ENCODE results near the gene APBB2.
"Not testable (repeated sequence)": the region's sequence is repeated elsewhere in the genome, so short reads cannot be mapped to it uniquely, and the experiment has no call there.

APBB2 gene

DNA sequence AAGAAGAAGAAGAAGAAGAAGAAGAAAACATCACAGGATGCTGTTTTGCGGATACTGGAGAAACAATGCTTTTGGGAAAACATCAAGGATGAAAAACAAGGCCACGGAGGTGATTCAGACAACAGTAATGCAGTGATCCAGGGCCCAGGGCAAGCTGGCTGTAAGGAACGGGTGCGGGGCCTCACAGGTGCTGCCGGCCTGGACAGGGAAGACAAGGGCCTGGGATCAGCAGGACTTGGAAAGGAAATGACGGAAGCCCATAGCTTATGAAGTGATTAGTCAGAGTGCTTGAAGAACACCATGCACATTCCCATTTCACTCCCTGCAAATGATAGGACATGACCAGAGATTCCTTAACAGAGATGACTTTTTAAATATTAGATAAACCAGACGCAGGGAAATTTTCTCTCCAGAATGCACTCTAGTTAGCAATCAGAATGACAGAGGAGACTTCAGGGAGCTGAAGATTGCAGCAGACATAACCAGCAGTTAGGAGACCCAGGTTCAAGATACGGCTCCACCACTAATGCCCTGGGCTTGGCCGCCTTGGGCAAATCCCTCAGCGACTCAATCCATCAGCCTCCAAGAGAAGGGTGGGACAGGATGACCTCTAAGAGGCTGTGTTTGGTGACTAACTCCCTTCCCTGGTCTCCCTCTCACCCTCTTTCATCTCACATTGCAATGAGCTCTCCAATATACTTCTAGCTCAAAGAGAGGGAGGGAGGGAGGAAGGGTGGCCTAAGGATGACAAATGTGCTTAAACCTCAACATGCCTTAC, 54.1 kb downstream of the APBB2 start:
- DNase-seq (ENCODE audit: insufficient read length, low spot score): no peak
- FAIRE-seq: no peak

DNA sequence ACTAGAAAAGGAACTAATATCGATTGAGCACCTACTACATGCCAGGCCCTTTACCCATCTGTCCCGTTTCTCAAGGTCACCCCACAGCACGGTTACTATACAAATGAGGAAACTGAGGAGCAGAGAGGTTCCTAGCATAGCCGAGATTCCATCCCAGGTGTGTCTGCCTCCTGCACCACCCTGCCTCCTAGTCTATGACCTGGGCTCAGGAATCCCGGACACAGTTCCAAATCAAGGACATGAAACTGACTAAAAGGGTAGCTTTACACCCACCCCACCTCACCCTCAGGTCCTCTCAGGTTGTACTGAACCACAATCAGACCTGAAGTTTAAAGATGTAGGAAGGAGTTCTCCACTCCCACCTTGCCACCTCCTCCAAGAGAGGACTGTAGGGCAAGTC, 55.6 kb downstream of the APBB2 start:
- no peak for FAIRE-seq
- no peak for DNase-seq (ENCODE audit: insufficient read length, low spot score)

DNA sequence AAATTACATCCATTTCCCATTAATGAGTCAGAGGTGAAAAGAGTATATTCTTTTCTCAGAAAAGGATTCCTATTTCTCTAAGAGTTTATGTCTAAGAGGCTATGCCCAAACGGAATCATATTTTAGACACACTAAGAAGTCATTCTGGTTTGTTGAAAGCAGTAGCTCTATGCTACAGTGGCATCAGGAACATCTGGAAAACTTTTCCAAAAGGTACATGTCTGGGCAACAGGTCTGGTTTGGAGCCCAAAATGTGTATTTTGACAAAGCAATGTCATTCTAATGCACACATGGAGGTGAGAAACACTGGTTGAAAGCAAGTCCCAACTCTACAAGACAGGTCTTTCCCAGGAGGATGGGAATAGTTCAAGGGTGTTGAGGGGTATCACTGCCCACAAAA, 56.1 kb downstream of the APBB2 start:
- DNase-seq (ENCODE audit: insufficient read length, low spot score) (no peak), FAIRE-seq (no peak)

DNA sequence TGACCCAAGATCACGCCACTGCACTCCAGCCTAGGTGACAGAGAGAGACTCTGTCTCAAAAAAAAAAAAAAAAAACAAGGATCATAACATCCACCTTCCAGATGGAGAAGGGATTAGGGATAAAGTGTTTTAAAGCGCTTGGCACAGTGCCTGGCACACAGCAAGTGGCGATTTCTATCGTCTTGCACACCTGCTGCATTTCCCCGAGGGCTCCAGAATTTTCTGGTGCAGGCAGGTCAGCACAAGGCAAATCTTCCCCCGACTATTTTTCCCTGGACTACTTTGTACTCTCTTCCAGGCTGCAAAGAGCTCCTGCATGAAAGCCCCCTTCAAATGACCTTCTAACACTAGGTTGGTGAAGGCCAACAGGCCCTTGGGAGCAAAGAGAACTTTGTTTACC, 57.3 kb downstream of the APBB2 start:
- FAIRE-seq: no peak
- DNase-seq (ENCODE audit: insufficient read length, low spot score): no peak

DNA sequence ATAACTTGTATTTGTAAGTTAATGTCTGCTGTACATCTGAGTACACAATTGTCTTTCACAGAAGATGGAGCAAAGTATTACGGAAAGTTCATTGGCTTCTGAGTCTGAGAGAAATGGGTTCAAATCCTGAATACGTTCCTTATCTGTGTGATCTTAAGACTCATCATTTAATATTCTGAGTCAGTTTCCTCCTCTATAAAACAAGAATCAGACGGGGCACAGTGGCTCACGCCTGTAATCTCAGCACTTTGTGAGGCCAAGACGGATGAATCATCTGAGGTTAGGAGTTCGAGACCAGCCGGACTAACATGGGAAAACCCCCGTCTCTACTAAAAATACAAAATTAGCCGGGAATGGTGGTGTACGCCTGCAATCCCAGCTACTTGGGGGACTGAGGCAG, 57.8 kb downstream of the APBB2 start:
- DNase-seq (ENCODE audit: insufficient read length, low spot score) (no peak), FAIRE-seq (no peak)

DNA sequence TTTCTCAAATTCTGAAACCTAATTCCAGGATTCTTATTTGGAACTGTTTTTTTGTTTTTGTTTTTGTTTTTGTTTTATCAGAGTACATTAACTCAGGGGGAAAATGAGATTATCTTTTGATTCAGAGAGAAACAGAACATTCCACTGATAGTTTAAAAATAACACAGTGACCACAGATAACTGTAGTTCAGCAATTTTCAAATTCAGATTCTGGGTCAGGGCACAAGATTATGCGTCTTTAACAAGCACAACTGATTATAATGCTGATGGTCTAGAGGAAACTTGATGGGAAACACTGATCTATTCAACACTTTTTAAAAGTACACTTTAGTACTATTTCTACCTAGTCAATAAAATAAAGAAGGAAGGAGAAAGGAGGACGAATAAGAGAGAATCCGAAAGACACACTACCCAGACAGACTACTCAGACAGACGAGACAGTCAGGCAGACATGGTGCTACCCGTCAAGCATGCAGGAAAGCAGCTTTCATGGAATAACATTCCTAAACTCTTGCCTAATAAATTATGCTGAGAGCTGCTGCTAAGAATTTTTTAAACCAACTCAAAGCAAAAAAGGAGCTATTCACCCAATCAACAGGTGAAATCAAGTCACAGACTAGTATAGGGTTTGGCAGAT, 59.0 kb downstream of the APBB2 start:
- no peak for FAIRE-seq
- DNase-seq (ENCODE audit: insufficient read length, low spot score): no peak

DNA sequence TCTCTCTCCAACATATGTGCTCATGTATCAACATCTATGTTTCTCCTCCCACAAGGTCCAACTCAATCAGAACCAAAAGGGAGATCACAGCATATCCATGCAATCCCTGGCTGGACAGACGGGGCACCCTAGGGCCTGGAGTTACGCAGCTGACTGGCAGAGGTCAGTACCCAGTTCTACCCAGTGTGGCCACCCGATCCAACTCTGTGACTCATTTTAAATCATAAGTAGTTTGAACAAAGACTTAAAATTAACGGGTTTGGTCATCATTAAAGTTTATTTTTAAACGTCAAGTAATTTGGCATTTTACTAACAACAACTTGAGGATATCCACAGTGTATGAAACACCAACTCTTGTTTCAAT, 59.5 kb downstream of the APBB2 start:
- FAIRE-seq: no peak
- no peak for DNase-seq (ENCODE audit: insufficient read length, low spot score)

DNA sequence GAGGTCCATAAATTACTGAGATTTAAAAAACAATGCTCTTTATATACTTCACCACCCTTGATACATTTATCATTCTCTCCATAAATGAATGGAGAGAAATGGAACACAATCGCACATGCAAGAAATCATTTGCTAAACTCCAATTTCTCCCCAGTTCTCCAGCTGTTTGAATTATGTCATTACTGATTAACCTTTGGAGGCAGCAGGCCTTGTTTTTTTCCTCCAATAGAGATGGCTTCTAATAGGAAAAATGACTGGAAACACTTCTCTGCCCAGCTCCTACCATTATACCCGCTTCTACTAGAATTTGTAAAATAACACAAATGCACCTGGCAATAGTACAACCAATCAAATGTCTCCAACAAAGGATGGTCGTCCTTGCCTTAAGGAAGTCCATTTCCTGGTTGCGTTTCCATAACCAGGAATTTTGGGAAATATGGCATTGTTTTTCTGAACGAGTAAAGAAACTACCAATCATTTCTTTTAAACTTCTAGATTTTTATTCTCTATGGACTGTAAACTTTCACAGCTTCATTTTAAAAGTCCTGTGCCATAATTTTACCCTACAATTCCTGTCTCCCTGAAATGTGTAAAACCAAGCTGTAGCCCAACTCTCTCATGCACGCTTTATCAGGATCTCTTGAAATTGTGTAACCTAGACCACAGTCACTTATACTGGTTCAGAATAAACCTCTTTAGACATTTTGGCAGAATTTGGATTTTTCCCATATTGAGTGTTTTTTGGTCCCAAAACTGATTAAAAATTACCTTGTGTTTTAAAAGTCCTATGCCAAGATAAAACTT, 60.1 kb downstream of the APBB2 start:
- no peak for DNase-seq (ENCODE audit: insufficient read length, low spot score)
- FAIRE-seq: no peak

DNA sequence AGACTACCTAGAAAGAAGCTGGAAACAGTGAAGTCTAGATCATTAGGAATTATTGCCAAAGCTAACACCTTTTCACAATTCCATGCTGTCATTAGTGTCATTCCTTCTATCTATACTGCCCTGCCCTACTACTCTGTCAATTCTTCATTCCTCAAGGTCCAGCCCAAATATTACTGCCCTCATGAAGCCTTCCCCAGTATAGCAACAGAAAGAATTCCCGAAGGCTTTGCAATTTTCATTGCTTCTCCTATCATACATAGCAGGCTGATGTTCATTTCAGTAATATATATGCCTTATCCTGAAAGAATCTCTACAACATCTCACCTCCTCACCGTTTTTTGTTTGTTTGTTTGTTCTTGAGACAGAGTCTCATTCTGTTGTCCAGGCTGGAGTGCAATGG, 63.9 kb downstream of the APBB2 start:
- no peak for FAIRE-seq
- no peak for DNase-seq (ENCODE audit: insufficient read length, low spot score)

DNA sequence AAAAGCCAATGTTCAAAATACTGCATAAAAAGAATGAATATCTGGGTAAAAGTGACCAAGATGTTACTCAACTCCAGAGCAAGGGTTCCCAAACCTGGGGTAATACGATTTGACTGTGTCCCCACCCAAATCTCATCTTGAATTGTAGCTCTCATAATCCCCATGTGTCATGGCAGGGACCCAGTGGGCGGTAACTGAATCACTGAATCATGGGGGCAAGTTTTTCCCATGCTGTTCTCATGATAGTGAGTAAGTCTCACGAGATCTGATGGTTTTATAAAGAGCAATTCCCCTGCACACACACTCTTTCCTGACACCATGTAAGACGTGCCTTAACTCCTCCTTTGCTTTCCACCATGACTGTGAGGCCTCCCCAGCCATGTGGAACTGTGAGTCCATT, 64.8 kb downstream of the APBB2 start:
- FAIRE-seq; DNase-seq (ENCODE audit: insufficient read length, low spot score): not testable (repeated sequence)

DNA sequence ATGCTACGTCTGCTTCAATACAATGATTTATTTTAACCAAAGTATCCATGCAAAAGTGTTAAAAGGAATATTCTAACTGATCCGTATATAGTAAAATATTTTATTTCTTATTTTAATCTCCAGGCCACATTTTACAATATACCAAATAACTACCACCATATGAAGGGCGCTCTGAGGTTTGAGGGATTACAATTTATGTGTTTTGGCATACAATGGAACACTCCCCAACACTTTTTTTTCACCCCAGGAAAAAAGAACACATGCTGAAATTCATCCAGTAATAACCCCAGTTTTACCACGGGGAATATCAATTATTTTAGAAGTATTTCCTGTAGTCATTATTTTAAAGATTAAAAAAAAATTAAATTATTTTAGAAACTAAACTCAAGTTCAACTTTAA, 65.4 kb downstream of the APBB2 start:
- FAIRE-seq (no peak), DNase-seq (ENCODE audit: insufficient read length, low spot score) (no peak)

DNA sequence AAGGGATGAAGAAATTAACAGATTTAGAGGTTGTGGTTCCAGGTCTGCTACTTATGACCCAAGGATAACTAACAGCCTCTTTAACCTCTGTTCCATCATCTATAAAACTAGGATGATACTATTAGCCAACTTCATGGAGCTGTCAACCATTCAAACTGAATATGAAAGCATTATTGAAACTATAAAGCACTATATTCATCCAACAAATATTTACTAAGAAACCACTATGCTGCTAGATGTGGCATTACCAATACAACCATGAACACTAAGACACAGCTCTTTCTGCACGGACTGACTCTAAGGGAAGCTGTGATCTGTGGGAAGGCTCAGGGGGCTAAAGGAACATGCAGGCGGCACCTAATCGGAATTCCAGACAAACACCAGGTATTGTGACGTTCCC, 66.0 kb downstream of the APBB2 start:
- FAIRE-seq: no peak
- no peak for DNase-seq (ENCODE audit: insufficient read length, low spot score)

DNA sequence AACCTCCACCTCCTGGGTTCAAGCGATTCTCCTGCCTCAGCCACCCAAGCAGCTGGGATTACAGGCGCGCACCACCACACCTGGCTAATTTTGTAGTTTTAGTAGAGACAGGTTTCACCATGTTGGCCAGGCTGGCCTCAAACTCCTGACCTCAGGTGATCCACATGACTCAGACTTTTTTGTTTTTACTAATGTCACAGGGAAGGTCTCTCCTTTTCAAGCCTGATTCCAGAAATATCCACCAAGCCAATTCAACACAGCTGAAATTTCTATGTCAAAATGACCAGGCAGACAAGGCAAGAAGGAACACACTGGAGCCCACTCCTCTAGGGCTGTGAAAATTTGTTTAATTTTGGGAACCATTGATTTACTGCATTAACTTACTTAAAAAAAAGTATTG, 66.8 kb downstream of the APBB2 start:
- not testable (repeated sequence) for FAIRE-seq

DNA sequence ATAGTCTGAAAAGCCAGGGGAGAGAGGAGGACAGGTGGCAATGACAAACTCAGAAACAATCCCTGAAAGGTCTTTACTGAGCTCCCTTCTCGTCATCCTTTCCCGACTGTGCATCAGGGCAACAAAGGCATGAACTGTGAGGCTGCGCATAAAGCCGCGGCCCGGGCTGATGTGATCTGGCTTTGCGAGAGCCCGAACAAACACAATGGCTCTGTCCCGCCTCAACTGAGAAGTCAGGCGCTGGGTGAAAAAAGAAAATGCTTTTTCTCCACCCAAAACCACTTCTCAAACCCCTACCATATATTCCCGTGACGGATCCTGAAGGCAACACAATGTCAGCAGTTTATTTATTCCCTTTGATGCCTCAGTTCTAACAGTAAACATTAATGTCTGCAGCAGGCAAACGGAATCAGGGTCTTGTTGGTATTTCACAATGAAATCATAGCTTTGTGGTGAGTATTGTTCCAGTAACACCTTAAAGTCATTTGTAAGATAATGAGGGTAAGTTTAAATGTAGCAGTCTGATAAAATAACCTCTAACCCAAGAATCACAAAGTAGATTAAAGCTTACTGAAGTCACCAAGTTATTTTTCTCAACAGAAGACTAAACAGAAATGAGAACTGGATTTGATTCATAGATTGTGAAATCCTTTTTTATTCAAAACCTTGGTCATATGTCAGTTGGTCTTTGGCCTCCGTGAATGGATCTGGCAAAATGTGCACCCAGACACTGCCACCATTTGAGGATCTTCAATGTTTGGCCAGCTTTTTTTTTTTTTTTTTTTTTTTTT, 67.4 kb downstream of the APBB2 start:
- no peak for DNase-seq (ENCODE audit: insufficient read length, low spot score)
- no peak for FAIRE-seq

More for the DNA sequence above, 66.8 kb downstream of the APBB2 start:
- DNase-seq (ENCODE audit: insufficient read length, low spot score): not testable (repeated sequence)

DNA sequence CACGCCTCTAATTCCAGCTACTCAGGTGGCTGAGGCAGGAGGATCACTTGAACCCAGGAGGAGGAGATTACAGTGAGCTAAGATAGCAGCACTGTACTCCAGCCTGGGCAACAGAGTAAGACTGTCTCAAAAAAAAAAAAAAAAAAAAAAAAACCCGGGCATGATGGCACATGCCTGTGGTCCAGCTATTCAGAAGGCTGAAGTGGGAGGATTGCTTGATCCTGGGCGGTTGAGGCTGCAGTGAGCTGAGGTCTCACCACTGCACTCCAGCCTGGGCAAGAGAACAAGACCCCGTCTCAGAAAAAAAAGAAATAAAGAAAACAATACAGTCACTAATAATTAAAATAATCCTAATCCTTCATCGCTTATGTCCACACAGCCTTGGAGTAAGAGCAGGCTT, 68.1 kb downstream of the APBB2 start:
- no peak for DNase-seq (ENCODE audit: insufficient read length, low spot score)
- FAIRE-seq: no peak

DNA sequence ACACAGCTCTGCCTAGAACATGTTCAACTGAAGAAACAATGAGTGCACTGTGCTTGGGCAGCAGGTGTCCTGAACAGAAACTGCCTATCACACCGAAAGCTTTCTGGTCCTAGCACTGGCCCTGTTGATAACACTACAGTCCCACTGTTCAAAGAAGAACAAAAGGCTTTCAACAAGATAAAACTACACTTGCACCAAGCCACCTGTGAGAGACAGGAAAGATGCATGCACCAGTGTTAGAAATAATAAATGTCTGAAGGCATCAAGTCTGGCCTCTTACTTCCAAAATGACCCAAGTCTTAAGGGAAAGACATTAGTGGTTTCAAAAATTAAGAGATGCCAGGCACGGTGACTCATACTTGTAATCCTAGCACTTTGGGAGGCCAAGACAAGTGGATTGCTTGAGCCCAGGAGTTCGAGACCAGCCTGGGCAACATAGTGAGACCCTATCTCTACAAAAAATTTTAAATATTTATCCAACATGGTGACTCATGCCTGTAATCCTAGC, 68.7 kb downstream of the APBB2 start:
- FAIRE-seq: peak; percentile 37
- no peak for DNase-seq (ENCODE audit: insufficient read length, low spot score)

DNA sequence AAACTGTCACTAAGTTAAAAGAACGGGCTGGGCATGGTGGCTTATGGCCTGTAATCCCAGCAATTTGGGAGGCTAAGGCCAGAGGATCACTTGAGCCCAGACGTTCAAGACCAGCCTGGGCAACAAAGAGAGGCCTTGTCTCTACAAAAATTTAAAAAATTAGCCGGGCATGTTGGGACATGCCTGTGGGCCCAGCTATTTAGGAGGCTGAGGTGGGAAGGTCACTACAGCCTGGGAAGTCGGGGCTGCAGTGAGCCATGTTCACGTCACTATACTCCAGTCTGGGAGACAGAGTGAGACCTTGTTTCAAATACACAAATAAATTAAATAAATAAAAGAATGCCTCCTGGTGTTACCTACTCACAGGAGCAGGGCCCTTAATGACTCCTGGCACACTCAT, 69.5 kb downstream of the APBB2 start:
- DNase-seq (ENCODE audit: insufficient read length, low spot score): no peak
- no peak for FAIRE-seq

DNA sequence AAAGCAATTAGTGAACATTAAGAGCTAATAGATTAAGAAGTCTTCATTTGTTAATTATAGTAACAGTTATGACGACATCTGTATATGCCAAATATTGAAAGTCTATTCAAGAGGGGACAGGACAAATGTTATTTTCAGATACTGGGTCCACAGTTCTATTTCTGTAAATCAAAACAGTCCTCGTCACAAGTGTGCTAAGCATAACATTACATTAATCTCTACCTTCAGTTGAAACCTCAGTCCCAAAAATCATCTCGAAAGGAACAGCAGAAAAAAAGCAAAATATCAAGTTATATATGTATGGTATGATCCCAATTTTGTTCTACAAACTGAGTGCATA, 70.3 kb downstream of the APBB2 start:
- FAIRE-seq: no peak

DNA sequence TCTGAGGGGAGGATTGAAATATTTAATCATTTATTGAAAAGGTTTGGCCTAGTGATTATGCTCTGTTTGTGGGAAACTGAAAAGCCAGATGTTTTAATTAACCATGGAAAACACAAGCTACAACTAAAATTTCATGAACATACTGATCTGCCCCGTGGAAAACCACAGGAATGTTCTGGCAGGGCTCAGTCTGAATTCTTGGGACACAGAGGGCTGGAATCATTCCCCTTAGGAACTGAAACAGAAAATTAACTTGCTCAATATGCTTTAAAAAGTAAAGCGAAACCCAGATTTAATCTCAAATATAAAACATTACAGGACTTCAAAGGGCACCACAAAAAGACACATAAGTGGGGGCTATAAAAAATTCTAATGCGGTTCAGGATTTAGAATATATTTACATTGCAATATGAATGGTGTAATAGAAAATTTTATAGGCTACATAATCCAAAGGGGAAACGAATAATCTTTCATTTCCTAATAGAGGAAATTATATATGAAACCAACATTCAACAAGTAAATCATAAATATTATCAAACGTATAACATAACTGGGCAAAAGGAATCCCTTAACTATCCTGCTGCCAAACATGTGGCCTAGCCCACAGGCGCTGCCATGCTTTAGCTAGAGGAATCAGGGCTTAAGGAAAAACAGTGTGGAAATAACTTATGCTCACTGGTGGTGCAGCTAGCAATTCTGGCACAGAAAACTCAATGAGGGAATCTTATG, 70.9 kb downstream of the APBB2 start:
- FAIRE-seq: no peak
- no peak for DNase-seq (ENCODE audit: insufficient read length, low spot score)

More for the DNA sequence above, 70.3 kb downstream of the APBB2 start:
- no peak for DNase-seq (ENCODE audit: insufficient read length, low spot score)

All from GM19239 (cell line).